Measurements from ENCODE around the gene SESTD1.

- no peak for TF ChIP-seq CTCF (IDR thresholded peaks at IDR 0.05)
- TF ChIP-seq RFX5 (IDR thresholded peaks at IDR 0.05): no peak
- no peak for TF ChIP-seq POLR2A (IDR thresholded peaks at IDR 0.05; ENCODE audit: low read length)
- no peak for TF ChIP-seq RAD21 (conservative IDR thresholded peaks at IDR 0.05 in 1 of 2, IDR thresholded peaks at IDR 0.05 in 1 of 2)
Measured at GRCh38 chr2:179124282-179124681, 140.3 kb downstream of the SESTD1 start.
